Stimulated activated memory B cell treated with anti-CD40 and anti-IgM and Interleukin-4, amounts not matched to agents 10 μg/mL and 1 μg/mL and 100 μg/mL, for 72 hours (primary cell): ENCODE data around the gene SYDE2.

Experiments used
- ATAC-seq: fragments of 150-1000 bp; cut with Tn5 transposase; 2 replicates; pipeline ENCODE4 v1.10.0; 2021
- H3K27ac Mint-ChIP-seq: one replicate; pipeline ENCODE4 v1.8.0; 2022; ENCODE audit warnings: mild to moderate bottlenecking, mixed read lengths
- H3K27me3 Mint-ChIP-seq: one replicate; pipeline ENCODE4 v1.8.0; 2022; ENCODE audit warnings: mixed read lengths
- H3K36me3 Mint-ChIP-seq: one replicate; pipeline ENCODE4 v1.8.0; 2022; ENCODE audit warnings: mixed read lengths
- H3K4me1 Mint-ChIP-seq: one replicate; pipeline ENCODE4 v1.8.0; 2022; ENCODE audit warnings: mixed read lengths
- H3K4me3 Mint-ChIP-seq: one replicate; pipeline ENCODE4 v1.8.0; 2022; ENCODE audit warnings: mild to moderate bottlenecking, moderate library complexity, mixed read lengths
- H3K9me3 Mint-ChIP-seq: one replicate; pipeline ENCODE4 v1.8.0; 2022; ENCODE audit warnings: mixed read lengths

Gene SYDE2

DNA sequence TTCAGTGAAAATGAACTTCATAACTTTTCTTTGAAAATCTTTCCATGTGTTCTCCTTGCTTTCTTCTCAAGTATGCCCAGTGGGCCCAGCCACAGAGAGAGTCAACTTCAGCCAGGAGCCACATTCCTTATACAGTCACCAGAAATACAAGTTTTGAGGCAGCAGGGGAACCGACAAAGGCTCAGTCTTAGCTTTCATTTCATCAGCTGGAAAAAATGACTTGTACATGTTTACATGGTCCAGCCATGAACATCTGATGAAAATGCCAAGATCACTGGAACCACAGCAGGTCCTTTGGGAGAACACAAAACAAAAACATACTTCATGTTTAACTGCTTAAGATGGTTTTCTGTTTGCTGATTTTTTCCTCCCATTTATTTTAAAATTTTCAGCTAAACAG is 72.5 kb downstream of the SYDE2 start:
- ATAC-seq = no peak
- Mint-ChIP-seq H3K36me3 (no peaks in the 10 kb centered on the region), H3K9me3 (no peaks in the 10 kb centered on the region), H3K4me1 (no peaks in the 10 kb centered on the region), H3K27ac (no peak overlapping the region), H3K4me3 (no peak overlapping the region), H3K27me3 (no peaks in the 10 kb centered on the region)

DNA sequence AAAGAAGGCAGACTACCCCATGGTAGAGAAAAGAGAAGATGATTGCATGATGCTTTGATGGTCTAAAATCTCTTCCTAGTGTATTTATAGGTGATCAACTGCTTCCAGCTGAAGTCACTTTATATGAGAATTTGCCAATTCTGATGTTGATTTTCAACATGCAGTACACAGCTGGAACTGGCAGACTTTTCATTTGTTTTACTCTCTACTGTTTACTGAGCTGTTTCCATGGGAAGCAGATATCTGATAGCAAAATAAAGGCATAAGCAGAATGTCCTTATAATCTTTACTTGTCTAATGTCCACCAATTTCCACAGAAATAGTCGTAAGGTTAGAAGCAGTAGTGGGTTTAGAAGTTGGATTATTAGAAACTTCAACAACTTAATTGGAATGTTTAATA is 74.9 kb downstream of the SYDE2 start:
- no peak overlapping the region for H3K4me3 Mint-ChIP-seq
- H3K36me3 Mint-ChIP-seq = no peaks in the 10 kb centered on the region
- H3K27ac Mint-ChIP-seq = no peak overlapping the region
- no peaks in the 10 kb centered on the region for H3K27me3 Mint-ChIP-seq
- no peaks in the 10 kb centered on the region for H3K4me1 Mint-ChIP-seq
- H3K9me3 Mint-ChIP-seq = no peaks in the 10 kb centered on the region
- ATAC-seq = no peak

DNA sequence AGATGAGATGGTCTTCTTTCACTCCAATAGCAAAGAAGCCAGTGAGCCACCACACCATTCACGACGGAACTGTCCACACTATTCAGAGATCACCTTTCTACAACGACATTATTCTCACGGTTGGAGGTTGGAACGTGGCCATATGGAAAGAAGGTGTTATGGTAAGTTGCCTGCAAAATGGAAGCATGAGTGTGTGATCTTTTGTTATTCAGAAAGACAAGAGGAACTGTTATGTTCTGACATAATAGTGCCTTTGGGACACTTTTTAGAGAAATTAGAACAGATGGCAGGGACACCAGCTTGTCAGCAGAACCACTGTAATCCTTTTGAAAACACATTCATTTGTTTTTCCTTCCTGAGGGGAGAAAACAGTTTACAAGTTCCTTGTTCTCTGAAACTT is 76.7 kb downstream of the SYDE2 start:
- H3K4me3 Mint-ChIP-seq = no peak overlapping the region
- no peaks in the 10 kb centered on the region for H3K36me3 Mint-ChIP-seq
- no peak overlapping the region for H3K27ac Mint-ChIP-seq
- H3K4me1 Mint-ChIP-seq = no peaks in the 10 kb centered on the region
- ATAC-seq = no peak
- peaks cover 11% of the 10 kb centered on the region for H3K27me3 Mint-ChIP-seq
- no peaks in the 10 kb centered on the region for H3K9me3 Mint-ChIP-seq

DNA sequence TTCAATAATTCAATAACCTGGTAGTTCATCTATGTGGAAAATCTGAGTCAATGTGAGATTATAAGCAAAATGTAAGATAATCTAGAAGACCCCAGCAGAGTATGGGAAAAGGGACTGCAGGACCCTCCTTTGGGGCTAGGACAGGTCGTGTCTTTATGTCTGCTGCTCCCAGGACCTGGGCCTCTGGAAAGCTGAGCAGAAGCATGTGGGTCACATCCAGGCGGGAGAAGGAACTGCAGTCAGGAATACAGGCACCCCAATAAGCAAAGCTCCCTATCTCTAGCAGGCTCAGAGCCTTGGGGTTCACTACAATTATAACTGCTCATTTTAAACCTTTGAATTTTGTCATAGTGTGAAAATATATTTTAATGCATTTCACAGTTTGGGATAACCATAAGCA is 78.6 kb downstream of the SYDE2 start:
- H3K27me3 Mint-ChIP-seq = peaks cover 11% of the 10 kb centered on the region
- no peaks in the 10 kb centered on the region for H3K36me3 Mint-ChIP-seq
- no peak overlapping the region for H3K27ac Mint-ChIP-seq
- no peaks in the 10 kb centered on the region for H3K4me1 Mint-ChIP-seq
- H3K9me3 Mint-ChIP-seq = no peaks in the 10 kb centered on the region
- no peak overlapping the region for H3K4me3 Mint-ChIP-seq
- no peak for ATAC-seq

DNA sequence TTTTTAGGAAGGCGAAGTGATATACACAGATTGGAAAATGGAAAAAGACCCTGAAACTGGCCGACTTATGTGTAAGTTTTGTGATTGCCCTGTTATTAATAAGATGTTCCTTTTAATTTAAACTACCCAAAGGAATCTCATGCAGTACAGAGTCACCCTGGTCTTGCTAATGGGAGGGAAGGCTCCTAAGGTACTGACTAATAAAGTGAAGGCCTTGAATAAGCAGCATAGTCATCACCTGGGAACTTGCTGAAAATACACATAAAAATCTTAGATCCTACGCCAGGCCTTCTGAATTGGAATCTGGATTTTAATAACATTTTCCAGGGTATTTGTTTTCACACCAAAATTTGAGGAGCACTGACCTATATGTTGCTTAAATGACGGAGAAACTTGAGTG is 79.1 kb downstream of the SYDE2 start:
- no peak overlapping the region for H3K27ac Mint-ChIP-seq
- no peak for ATAC-seq
- H3K9me3 Mint-ChIP-seq = no peaks in the 10 kb centered on the region
- no peaks in the 10 kb centered on the region for H3K36me3 Mint-ChIP-seq
- H3K4me1 Mint-ChIP-seq = no peaks in the 10 kb centered on the region
- no peak overlapping the region for H3K4me3 Mint-ChIP-seq
- H3K27me3 Mint-ChIP-seq = peaks cover 11% of the 10 kb centered on the region

DNA sequence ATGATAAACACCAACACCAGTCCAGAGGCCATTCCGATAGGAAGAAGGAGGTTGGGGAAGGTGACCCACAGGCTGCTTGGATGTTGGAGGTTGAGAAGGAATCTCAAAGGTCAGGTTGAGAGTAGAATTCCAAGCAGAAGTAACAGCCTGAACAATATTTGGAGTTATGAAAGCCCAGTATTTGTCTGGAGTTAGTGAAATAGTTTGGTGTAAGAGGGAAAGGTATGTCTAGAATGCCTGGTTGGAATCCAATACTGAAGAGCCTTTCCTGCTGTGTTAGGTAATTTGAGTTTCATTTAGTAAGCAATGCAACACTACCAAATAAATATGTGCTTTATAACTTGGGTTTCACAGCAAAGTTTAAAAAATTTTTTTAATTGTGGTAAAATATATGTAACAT is 82.1 kb downstream of the SYDE2 start:
- no peak for ATAC-seq
- Mint-ChIP-seq H3K9me3 (no peaks in the 10 kb centered on the region), H3K27ac (no peak overlapping the region), H3K4me3 (no peak overlapping the region), H3K4me1 (no peaks in the 10 kb centered on the region), H3K27me3 (peaks cover 11% of the 10 kb centered on the region), H3K36me3 (no peaks in the 10 kb centered on the region)

DNA sequence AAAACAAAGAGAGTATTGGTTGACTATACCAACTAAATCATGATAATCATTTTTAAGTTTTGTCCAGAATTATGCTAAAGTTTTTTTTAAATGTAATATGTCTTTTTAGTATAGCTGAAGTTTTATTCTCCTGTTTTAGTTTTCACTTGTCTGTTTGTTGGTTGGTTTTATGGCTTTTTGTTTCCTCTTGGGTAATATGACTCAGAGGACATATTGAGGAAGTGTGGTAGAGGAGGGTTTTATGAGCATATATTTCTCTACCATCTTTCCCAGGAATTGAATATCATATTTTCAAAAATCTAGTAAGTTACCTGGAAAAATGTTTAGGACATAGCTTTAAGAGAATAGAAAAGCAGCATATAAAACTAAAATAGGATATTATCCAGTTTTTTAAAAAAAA is 84.0 kb downstream of the SYDE2 start:
- Mint-ChIP-seq H3K4me3 (no peak overlapping the region), H3K27ac (no peak overlapping the region), H3K4me1 (no peaks in the 10 kb centered on the region), H3K9me3 (no peaks in the 10 kb centered on the region), H3K36me3 (no peaks in the 10 kb centered on the region), H3K27me3 (peaks cover 11% of the 10 kb centered on the region)
- no peak for ATAC-seq

DNA sequence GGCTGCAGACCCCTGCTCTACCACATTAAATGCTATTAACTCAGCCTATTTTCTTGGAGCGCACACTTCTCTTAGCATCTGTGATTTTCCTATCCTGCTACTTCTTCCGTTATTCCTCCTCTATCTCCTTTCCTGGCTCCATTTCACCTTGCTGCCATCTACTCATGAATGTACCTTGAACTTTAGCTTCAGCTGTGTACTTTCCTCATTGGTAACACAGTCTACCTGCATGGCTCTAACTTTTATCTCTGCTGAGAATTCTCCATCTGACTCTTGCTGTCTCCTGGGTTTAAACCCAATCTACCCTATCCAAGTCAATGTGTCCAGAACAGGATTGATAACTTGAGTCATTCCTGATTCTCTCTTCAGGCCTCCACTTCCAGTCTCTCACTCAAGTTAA is 84.9 kb downstream of the SYDE2 start:
- peaks cover 11% of the 10 kb centered on the region for H3K27me3 Mint-ChIP-seq
- H3K9me3 Mint-ChIP-seq = no peaks in the 10 kb centered on the region
- H3K27ac Mint-ChIP-seq = no peak overlapping the region
- no peak for ATAC-seq
- H3K4me1 Mint-ChIP-seq = no peaks in the 10 kb centered on the region
- no peak overlapping the region for H3K4me3 Mint-ChIP-seq
- H3K36me3 Mint-ChIP-seq = no peaks in the 10 kb centered on the region

DNA sequence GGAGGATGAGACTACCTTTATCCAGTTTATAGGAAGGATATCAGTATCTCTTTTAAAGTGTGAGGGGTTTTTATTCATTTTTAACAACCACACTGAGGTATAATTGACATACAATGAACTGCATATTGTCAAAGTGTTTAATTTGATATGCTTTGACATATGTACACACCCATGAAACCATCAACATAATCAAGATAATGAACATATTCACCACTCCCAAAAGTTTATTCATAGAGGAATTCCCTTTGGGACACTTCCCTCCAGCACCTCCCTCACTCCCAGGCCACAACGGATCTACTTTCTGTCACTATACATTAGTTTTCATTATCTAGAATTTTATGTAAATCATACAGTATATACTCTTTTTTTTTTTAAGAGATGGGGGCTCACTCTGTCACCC is 89.1 kb downstream of the SYDE2 start:
- no peak overlapping the region for H3K4me3 Mint-ChIP-seq
- no peak for ATAC-seq
- no peaks in the 10 kb centered on the region for H3K27me3 Mint-ChIP-seq
- no peaks in the 10 kb centered on the region for H3K36me3 Mint-ChIP-seq
- H3K27ac Mint-ChIP-seq = no peak overlapping the region
- no peaks in the 10 kb centered on the region for H3K9me3 Mint-ChIP-seq
- no peaks in the 10 kb centered on the region for H3K4me1 Mint-ChIP-seq

DNA sequence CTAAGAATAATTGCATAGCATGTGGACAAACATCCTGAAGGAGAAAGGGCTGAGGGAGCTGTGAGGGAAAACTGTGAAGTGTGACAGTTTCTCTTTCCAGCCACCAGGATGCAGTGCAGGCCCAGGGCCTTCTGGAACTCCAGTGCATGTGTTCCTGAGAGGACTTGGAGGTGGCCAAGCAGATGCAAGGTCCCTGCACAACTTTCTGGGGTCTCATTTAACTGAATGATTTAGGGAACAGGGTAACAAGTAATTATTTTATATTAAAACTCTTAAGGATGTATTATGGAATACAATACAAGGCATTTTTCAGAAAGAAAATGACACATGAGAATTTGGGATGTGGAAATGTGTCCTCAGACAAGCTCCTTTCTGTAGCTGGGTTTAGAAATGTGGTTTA is 91.3 kb downstream of the SYDE2 start:
- Mint-ChIP-seq H3K4me3 (no peak overlapping the region), H3K9me3 (no peaks in the 10 kb centered on the region), H3K4me1 (no peaks in the 10 kb centered on the region), H3K27me3 (no peaks in the 10 kb centered on the region), H3K27ac (no peak overlapping the region), H3K36me3 (no peaks in the 10 kb centered on the region)
- ATAC-seq = no peak
